Endothelial cell of umbilical vein (primary cell): Measurements from ENCODE around the gene CHRNA7. TPM values are rescaled to one million over a fixed set of nuclear protein-coding genes. Genes with fewer than 3 reads are reported as not detected.

Experiments
- polyA plus RNA-seq, 4 experiments: library from polyadenylated mRNA; depleted of rRNA in 3 of 4; stranded (reverse) in 3 of 4; unstranded in 1 of 4; fragments of >200 nt; gene quantifications; 2 replicates each; pipeline versions ENCODE4 v1.2.1 to v1.2.3, GENCODE V29; 2011 to 2012; ENCODE audit warnings: missing spikeins in 1 of 4
- small RNA-seq: library from RNA; depleted of rRNA; stranded (forward); fragments of <200 nt; gene quantifications from one replicate; pipeline ENCODE3, GENCODE V24; 2012; ENCODE audit warnings: low replicate concordance, low read depth; ENCODE audit not compliant: insufficient read depth, insufficient read length
- total RNA-seq: library from RNA; stranded (reverse); gene quantifications from 2 replicates; pipeline ENCODE4 v1.2.3, GENCODE V29; 2021

CHRNA7 gene
- total and polyA plus RNA-seq, 2 donors (not counting 3 experiments of a cell fraction or from before 2014, with no cell fraction given), result 0.70 to 2.6 TPM

Small RNA genes within 50 kb of the gene (small RNA-seq; reads per million reads assigned to genes)
- not detected for gene RF00019

Other genes with a start within 250 kb of the CHRNA7 start
- 0.02 and 0.07 TPM in 2 replicates for gene OTUD7A, start 159.8 kb upstream of the CHRNA7 start, total RNA-seq
- gene OTUD7A, start 159.8 kb upstream of the CHRNA7 start, polyA plus RNA-seq, result under 0.01 and 0.02 TPM in 2 replicates